Stimulated activated CD8-positive, alpha-beta memory T cell treated with anti-CD3 and anti-CD28 coated beads, Interleukin-15, amount 100 ng/mL, for 24 hours (primary cell): ENCODE data around the gene CFAP97D1.

Experiments used
- DNase-seq: peaks from one replicate; pipeline ENCODE4 v3.0.0-alpha.2; 2020; ENCODE audit warnings: low read depth

CFAP97D1 gene

GRCh38 chr17:43780135-43780534 lies at the start of gene CFAP97D1:
Gene CFAP97D1, plus strand, starts transcription at chr17:43780435. Its CDS starts 28 bp downstream, at chr17:43780463.
- DNase-seq = no peak

GRCh38 chr17:43732958-43733357 lies 47.3 kb upstream of the CFAP97D1 start:
- DNase-seq = no peak

- no peak for DNase-seq
Observed at GRCh38 chr17:43733956-43734355, 46.3 kb upstream of the CFAP97D1 start.

- no peak for DNase-seq
Observed at GRCh38 chr17:43734376-43734775, 45.9 kb upstream of the CFAP97D1 start.

- DNase-seq = no peak
Observed at GRCh38 chr17:43736389-43736788, 43.8 kb upstream of the CFAP97D1 start.

- no peak for DNase-seq
Observed at GRCh38 chr17:43737722-43738121, 42.5 kb upstream of the CFAP97D1 start.

GRCh38 chr17:43740541-43740940 lies 39.7 kb upstream of the CFAP97D1 start:
- no peak for DNase-seq

GRCh38 chr17:43741636-43742035 lies 38.6 kb upstream of the CFAP97D1 start:
- DNase-seq = no peak

GRCh38 chr17:43745541-43745940 lies 34.7 kb upstream of the CFAP97D1 start:
- DNase-seq = no peak

- no peak for DNase-seq
Observed at GRCh38 chr17:43750153-43750552, 30.1 kb upstream of the CFAP97D1 start.

- DNase-seq = no peak
Observed at GRCh38 chr17:43753493-43754129, 26.6 kb upstream of the CFAP97D1 start.

- DNase-seq = no peak
Observed at GRCh38 chr17:43754947-43755346, 25.3 kb upstream of the CFAP97D1 start.

- DNase-seq = no peak
Observed at GRCh38 chr17:43755389-43755875, 24.8 kb upstream of the CFAP97D1 start.

- DNase-seq = no peak
Observed at GRCh38 chr17:43756201-43756600, 24.0 kb upstream of the CFAP97D1 start.

- DNase-seq = no peak
Observed at GRCh38 chr17:43757171-43757660, 23.0 kb upstream of the CFAP97D1 start.

- DNase-seq = no peak
Observed at GRCh38 chr17:43758086-43758485, 22.1 kb upstream of the CFAP97D1 start.

GRCh38 chr17:43758497-43759174 lies 21.6 kb upstream of the CFAP97D1 start, which contains the start of gene SOST:
Gene SOST, minus strand, starts transcription at chr17:43758791. Its CDS starts 50 bp downstream, at chr17:43758741.
- DNase-seq = no peak

- DNase-seq = no peak
Observed at GRCh38 chr17:43759836-43760235, 20.4 kb upstream of the CFAP97D1 start.

GRCh38 chr17:43760254-43760852 lies 19.9 kb upstream of the CFAP97D1 start:
- peak; percentile 70 for DNase-seq

- no peak for DNase-seq
Observed at GRCh38 chr17:43766413-43767052, 13.7 kb upstream of the CFAP97D1 start.

GRCh38 chr17:43767053-43767712 lies 13.1 kb upstream of the CFAP97D1 start:
- DNase-seq = no peak

- no peak for DNase-seq
Observed at GRCh38 chr17:43767713-43768059, 12.5 kb upstream of the CFAP97D1 start.
